Stimulated activated CD4-positive, alpha-beta T cell treated with anti-CD3 and anti-CD28 coated beads, Interleukin-1b, Interleukin-23, amount 100 ng/mL, for 48 hours (primary cell): ENCODE measurements around the gene GOLGA8A.
A peak's percentile ranks its signal among the peaks of the same experiment; 100 is the strongest.
"Not testable (repeated sequence)": the region's sequence is repeated elsewhere in the genome, so short reads cannot be mapped to it uniquely, and the experiment has no call there.

Source experiments
- DNase-seq: peaks from one replicate; pipeline ENCODE4 v3.0.0-alpha.2; 2020

GOLGA8A gene, protein sequence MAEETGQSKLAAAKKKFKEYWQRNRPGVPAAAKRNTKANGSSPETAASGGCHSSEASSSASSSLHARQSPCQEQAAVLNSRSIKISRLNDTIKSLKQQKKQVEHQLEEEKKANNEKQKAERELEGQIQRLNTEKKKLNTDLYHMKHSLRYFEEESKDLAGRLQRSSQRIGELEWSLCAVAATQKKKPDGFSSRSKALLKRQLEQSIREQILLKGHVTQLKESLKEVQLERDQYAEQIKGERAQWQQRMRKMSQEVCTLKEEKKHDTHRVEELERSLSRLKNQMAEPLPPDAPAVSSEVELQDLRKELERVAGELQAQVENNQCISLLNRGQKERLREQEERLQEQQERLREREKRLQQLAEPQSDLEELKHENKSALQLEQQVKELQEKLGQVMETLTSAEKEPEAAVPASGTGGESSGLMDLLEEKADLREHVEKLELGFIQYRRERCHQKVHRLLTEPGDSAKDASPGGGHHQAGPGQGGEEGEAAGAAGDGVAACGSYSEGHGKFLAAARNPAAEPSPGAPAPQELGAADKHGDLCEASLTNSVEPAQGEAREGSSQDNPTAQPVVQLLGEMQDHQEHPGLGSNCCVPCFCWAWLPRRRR

GRCh38 chr15:34437687-34438086, at the start of gene GOLGA8A:
Gene GOLGA8A (minus strand): TSS chr15:34437808. CDS start chr15:34389691, 48,117 bp downstream.
- peak; percentile 87 for DNase-seq

DNA sequence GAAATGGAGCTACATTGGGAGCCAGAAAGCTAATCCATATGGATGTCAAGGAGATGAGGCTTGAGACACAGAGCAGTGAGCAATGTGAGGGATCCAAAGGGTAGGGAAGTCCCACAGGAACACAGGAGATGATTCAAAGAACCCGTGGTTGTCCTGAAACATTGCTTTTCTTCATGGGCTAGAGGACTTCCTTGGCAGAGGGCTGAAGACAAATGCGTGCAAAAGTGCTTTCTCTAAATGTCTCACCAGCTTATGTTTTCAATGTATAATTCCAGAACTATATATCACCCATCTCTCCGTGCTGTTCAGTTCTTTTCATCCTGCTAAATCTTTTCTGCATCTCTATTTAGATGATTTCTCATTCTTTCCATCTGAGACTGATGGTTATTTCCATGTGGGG, 46.0 kb upstream of the GOLGA8A start:
- no peak for DNase-seq

GRCh38 chr15:34481370-34481769, 43.8 kb upstream of the GOLGA8A start:
- no peak for DNase-seq

GRCh38 chr15:34473840-34474239, 36.2 kb upstream of the GOLGA8A start:
- DNase-seq: no peak

DNA sequence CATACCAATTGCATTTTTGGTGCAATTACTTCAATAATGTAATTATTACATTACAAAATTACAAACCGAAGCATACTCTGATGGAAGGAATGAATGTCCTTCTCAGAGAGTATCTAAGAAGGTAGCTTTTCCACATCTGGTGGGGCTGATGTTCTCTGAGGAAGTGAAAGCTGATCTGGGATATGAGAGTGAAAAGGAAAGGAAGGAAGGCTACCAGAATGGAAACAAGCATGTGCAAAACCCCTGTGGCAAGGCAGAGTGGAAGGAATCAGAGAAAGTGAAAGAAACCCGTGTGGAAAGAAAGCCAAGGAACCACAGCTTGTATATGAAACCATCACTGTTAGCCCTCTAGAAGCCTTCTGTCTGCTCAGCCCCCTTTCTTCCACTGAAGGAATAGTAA, 35.3 kb upstream of the GOLGA8A start:
- DNase-seq: no peak

- DNase-seq: no peak
Measured at GRCh38 chr15:34470892-34471291, 33.3 kb upstream of the GOLGA8A start.

- DNase-seq: no peak
Measured at GRCh38 chr15:34470091-34470490, 32.5 kb upstream of the GOLGA8A start.

GRCh38 chr15:34461730-34462129, 24.1 kb upstream of the GOLGA8A start:
- DNase-seq: no peak

GRCh38 chr15:34460451-34460850, 22.8 kb upstream of the GOLGA8A start:
- DNase-seq: no peak

DNA sequence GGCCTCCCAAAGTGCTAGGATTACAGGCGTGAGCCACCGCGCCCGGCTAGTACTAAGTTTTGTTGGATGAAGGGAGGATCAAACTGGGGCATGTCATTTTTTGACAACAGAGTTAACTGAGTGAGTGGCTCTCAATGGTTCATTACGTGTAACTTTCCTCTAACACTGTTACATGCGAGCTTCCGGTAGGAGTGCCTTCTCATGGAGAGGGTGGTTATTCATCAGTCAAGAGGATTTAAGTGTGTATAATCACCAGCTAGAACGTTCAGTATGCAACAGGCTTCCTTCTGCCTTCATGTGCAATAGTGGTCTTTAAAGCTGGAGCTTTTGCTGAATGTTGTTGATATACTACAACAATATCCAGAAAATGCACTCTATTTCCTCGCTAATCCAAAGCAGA, 19.1 kb upstream of the GOLGA8A start:
- no peak for DNase-seq

DNA sequence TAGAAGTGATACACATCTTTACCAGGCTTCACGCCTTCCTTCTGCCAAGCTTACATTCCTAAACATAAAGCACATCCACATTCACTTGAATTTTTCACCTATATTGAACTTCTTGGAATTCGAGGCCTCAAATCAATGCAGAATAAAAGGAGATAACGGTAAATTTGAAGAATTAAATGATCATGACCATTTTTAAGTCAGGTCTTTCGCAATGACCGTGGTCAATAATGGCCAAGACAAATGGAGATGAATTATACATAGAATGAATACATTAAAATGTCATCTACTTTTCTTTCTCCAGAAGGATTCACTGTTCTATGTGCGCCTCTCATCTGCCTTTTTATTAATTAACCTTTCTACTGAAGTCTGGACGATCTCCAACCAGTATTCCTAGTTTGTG, 5.3 kb upstream of the GOLGA8A start:
- no peak for DNase-seq

DNA sequence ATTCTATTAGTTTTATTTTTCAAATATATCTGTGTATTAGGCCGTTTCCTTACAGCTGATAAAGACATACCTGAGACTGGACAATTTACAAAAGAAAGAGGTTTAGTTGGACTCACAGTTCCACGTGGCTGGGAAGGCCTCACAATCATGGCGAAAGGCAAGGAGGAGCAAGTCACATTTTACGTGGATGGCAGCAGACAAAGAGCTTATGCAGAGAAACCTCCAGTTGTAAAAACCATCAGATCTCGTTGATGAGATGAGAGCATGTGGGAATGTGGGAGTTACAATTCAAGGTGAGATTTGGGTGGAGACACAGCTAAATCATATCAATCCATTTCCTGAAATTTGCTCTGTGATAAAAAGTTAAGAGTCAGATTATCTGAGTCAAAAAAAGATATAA, 2.3 kb upstream of the GOLGA8A start:
- no peak for DNase-seq

DNA sequence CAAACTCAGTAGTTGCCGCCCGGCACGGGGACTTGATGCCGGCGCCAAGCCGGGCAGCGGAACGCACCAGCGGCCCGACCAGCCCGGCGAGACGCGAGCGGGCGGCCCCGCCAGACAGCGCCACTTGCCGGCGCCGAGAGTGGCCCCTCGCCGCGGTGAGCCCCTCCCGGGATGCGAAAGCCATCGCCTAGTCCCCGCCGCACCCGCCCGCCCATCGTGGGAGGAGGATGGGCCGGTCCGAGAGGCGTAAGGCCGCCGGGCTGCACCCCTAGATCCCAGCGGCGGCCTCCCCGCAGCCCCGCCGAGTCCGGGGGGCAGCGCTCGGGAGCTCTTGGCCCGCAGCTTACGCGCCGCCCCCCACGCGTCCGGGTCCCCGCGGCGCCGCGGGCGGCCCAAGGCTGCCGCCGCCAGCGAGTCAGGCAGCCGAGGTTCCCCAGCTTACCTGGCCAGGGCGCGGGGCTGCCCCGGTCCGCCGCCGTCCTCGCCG, 609 bp downstream of the GOLGA8A start:
- DNase-seq: peak; percentile 28

DNA sequence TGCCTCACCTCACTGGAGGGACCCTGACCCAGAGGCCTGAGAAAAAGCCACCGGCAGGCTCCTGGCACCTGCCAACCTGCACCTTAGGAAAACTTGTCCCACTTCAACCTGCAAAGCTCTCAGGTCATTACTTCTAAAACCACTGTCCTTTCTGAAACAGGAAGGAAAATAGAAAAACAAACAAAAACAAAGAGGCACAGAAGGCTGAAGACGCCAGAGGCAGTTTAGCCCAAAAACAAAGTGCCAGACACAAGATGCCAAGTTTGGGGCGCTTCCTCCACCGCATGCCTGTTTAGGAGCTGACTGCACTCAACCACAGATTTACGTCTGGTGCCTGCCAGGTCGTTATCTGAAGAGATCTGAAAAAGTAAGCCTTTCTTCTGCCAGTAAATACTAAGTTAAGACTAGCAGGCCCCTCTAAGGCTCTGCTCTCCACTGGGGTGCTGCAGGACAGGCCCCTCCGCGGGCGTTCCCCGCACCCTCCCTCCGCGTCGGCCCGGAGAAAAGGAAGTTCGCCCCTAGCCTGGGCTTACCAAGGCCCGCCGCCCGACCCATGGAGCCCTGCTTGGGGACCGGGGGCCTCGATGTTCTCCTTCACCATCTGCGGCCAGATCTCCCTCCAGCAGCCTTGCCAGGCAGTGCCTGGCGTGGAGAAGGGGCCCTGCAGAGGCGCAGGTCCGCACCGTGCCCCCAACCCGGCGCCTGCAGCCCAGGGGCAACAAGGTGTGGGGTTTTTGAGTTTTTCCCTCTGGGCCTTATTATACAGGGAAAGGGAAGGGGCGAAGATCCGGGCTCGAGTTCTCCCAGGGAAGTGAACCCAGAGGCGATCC, 1.3 kb downstream of the GOLGA8A start:
- DNase-seq: no peak

- no peak for DNase-seq
Measured at GRCh38 chr15:34435658-34436057, 1.9 kb downstream of the GOLGA8A start.

DNA sequence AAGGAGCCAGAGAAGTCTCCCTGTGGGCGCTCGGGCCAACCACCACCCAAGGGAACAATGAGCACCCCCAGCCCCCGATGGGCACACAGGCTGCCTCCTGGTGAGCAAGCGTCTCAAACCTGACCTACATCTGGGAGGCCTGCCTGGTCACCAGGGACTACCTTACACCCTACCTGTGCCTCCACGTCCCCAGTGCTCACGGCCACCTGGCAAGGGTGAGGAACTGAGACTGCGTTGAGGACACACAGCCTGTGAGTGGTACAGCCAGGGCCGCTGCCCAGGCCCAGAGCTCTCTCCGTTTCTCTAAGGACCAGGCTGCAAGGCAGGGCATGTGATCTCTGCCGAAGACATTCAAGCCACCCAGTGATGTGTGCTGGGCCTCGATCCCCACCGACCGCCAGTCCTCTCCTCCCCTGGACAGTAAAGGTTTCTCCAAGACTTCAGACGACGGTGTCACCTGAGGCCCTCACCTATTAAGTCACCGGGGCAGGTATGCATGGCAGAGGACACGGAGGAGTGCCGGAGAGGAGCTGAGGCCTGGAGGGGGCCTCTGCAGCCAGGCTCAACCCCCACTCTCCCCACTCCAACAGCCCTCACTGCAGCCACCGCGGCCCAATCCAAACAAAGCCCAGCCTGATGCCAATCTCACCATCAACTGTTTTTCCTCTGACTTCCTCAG, 2.8 kb downstream of the GOLGA8A start:
- no peak for DNase-seq

GRCh38 chr15:34433956-34434626, 3.5 kb downstream of the GOLGA8A start:
- DNase-seq: not testable (repeated sequence)

DNA sequence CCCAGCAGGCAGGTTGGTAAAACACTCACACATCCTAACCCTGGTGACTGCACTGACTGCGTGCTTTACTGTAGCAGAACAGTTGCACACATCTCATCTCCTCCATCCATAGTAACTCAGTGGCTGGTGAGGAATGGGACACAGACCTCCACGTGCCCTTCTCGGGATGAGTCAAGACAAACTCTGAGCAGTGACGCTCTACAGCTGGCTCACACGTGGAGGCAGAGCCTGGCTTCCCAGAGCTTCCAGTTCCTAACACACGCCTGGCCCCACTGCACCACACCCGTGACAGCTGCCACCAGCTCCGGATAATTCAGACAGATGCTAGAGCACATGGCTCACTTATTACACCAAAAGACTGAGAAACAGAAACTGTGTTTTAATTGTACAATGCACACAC, 7.0 kb downstream of the GOLGA8A start:
- not testable (repeated sequence) for DNase-seq

GRCh38 chr15:34423425-34424090, 14.1 kb downstream of the GOLGA8A start:
- DNase-seq: not testable (repeated sequence)

GRCh38 chr15:34420953-34421352, 16.7 kb downstream of the GOLGA8A start:
- DNase-seq: not testable (repeated sequence)

GRCh38 chr15:34418435-34418834, 19.2 kb downstream of the GOLGA8A start:
- not testable (repeated sequence) for DNase-seq

DNA sequence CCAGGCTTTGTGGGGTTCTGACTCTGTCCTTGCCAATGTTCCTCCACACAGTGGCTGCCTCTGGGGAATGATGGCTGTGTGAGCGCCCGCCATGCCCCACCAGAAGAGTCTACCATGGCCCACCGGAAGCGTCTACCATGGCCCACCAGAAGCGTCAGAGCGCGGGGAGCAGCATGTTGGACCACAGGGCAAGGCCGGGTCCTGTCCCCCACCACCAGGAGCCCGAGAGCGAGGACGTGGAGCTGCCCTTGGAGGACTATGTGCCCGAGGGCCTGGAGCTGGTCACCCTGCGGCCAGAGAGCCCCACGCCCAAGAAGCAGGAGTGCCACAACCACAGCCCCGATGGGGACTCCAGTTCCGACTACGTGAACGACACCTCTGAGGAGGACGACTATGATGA, 28.1 kb downstream of the GOLGA8A start:
- DNase-seq: not testable (repeated sequence)
